NCI-H1092 (cell line): ENCODE measurements around the gene GALNT11.

Experiments
- DNase-seq: peaks from one replicate; lab custom pipeline; 2025; lab: John Stamatoyannopoulos, UW

The GALNT11 gene

GRCh38 chr7:152149363-152149762 lies 123.9 kb downstream of the GALNT11 start:
- no peak for DNase-seq

DNA sequence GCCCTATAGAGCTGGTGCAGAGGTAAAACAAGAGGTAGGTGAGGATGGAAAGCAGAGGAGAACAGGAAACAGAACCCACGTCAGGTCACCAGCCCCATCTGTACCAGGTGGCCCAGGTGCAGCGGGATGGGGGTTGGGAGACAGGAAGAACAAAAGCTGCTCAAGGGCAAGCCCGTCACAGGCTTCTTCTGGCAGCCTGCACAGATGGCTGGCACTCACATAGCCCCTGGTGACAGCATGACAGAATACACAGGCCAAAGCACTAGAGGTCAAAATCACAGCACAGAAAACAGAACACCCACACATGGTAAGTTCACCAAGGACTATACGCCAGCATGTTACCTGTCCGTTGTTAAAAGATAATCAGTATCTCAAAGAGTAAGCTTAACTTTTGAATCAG lies 126.8 kb downstream of the GALNT11 start:
- DNase-seq, result no peak

GRCh38 chr7:152158801-152159587 lies 133.5 kb downstream of the GALNT11 start:
- no peak for DNase-seq

GRCh38 chr7:152161171-152161570 lies 135.7 kb downstream of the GALNT11 start:
- no peak for DNase-seq

- no peak for DNase-seq
Measured at GRCh38 chr7:152162287-152162686, 136.8 kb downstream of the GALNT11 start.
